Measurements from ENCODE around the gene METRN.
"Not testable (repeated sequence)": the region's sequence is repeated elsewhere in the genome, so short reads cannot be mapped to it uniquely, and the experiment has no call there.

Gene METRN

DNA sequence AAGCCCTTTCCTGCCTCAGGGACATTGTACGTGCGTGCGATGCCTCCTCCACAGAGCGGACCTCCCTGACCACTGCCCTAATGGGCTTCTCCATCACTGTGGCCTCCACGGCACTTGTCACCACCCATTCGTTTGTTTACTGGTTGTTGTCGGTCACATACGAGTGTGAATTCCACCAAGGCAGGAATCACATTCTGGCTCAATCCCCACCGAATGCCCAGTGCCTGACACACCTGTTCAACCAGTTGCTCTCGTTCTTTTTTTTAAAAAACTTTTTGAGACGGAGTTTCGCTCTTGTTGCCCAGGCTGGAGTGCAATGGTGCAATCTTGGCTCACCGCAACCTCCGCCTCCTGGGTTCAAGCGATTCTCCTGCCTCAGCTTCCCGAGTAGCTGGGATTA is 23.7 kb upstream of the METRN start:
- DNase-seq (ENCODE audit: low spot score) = not testable (repeated sequence)

GRCh38 chr16:692356-693108 is 22.4 kb upstream of the METRN start:
- DNase-seq (ENCODE audit: low spot score) = no peak

DNA sequence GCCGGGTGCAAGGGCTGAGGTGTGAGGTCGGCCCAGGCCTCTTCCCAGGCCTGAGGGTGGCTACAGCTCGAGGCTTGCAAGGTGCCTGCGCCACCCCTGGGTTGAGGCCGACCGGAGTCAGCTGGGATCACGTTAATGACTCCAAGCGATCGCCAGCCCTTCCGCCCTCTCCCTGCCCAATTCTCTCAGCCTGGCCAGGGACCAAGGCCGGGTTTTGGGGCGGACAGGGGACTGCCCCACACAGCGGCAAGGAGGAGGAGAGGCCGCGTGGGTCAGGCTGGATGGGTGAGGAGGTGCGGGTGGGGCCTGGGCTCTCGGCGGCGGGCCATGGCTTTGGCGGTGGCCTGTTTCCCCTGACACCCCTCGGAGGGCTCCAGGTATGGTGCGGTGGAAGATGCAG is 21.6 kb upstream of the METRN start:
- DNase-seq (ENCODE audit: low spot score) = no peak

GRCh38 chr16:693766-694165 is 21.2 kb upstream of the METRN start:
- DNase-seq (ENCODE audit: low spot score) = no peak

DNA sequence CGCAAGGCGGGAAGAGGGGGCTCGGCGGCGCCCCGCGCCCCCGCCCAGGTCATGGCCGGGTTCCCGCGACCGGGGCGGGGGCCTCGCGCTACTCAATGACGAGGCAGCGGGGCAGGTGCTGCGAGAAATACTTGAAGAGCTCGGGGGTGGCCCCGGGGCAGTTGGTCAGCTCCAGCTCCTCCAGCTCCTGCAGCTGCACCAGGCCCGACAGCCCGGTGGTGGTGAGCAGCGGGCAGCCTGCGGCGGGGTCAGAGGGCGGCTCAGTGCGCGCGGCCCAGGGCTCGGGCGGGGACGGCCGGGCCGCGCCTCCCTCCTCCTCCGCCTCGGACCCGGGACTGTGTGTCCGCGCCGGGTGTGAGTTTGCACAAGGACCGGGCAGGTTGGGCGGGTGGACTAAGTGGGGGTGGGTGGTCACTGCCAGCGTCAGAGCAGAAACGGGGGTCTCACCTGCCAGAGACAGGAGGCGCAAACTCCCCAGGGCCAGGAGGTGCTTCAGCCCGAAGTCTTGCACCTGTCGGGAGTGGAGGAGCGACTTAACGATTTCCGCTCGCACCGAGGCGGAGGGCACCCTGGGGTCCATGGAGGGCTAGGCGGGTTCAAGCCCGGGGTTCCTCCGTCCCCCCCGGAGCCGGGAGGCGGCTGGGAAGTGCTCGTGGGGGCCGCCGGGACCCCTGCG is 20.6 kb upstream of the METRN start:
- DNase-seq (ENCODE audit: low spot score) = no peak

DNA sequence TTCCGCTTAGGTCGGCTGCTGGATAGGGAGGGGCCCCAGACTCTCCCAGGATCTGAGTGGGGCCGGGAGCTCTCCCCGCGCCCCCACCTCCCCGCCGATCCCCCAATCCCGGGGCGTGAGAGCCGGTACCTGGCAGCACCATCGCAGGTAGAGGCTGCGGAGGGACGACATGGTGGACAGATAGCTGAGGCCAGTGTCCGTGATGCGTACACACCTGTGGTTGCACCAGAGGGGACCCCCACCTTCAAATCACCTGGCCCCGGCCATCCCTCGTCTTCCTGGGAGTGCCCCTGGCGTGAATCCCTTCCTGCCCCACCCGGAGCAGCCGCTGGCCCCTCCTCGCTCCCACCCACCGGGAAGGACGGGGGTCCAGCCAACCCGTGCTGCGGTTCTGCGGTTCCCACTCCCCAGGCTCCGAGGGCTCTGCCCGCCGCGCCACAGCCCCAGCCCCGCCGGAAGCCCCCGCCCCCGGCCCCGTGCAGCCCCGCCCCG is 20.0 kb upstream of the METRN start:
- DNase-seq (ENCODE audit: low spot score) = no peak

- DNase-seq (ENCODE audit: low spot score) = no peak
Measured at GRCh38 chr16:695355-696089, 19.4 kb upstream of the METRN start.

DNA sequence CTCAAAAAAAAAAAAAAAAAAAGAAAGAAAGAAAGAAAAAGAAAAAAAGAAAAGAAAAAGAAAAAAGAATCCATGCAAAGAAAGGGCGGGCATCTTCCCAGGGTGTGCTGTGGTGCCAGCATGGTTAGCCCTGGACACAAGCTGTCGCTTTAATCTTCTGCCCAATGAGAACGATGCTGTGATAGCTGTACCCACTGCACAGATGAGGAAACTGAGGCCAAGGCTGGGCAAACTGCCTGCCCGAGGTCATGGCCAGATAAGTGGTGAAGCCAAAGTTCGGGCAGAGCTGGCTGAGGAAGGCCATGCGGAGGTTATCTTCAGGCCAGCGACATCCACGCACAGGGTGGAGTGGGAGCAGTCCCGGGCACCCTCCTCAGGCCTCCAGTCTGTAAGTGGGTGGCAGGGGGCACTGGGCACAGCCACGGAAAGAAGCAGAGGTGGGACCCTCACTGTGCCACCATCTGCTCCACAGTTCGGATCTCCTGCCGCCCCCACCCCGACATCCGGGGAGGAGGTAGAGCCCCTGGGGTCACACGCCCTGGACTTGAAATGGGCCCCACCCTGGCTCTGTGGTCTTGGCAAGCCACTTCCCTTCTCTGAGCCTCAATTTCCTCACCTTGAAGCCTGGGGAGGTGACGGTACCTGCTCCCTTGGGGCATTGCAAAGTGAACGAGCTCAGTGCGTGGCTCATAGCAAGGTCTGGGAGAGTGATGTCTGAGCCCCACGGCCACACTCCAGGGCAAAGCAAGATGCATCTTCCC is 15.8 kb upstream of the METRN start:
- no peak for DNase-seq (ENCODE audit: low spot score)

DNA sequence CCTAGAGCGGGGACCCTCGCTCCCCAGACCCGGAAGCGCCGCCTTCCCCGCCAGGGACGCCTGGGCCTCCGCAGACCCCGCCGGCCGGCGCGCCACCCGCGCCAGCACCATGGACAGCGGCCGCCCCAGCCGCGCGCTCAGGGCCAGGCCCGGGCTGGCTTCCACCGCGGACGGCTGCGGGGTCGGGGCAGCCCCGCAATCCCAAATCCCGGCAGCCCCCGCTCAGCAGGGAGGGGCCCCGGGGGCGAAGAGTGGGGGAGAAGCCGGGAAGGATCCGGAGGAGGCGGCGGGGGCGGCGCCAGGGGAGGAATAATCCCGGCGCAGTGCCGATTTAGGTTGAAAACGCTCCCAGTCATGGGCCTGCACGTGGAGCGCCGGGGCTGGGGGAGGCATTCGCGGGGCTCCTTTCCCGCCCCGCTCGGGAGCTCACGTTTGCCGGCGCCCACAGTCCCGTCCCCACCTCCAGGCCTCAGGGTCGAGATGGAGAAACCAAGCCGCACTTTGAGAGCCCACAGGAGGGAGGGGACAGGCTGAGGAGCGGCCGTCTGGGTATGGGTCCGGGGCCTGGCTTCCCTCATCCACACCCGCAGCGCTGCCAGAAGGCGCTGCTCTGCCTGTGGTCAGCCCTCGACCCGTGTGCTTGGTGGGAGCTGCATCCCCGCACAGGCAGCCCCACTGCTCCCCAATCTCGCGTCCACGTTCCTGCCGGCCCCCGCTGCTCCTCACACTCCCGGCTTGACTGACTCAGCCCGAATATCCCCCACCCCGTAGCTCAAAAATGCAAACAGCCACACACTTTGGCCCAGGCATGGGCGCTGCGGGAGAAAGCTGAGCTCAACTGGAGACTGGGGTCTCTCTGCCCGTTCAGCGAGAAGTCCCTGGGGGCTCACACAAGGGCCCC is 14.0 kb upstream of the METRN start:
- DNase-seq (ENCODE audit: low spot score) = no peak

DNA sequence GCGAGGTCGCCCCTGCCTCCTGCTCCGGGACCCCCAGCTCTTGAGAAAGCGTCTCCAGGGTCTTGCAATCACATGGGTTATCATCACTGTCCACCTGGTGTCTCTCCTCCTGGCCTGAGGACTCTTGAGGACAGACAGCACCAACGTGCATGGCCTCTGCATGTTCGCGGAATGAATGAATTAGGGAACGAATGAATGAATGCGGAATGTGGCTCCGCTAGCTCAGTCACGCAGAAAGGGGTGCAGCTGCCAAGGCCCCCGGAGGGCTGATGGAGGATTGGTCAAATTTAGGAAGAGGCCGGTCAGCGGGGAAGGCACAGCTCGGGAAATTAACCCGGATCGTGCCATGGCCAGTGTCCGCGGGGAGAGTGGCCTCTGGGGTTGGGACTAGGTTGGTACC is 12.6 kb upstream of the METRN start:
- no peak for DNase-seq (ENCODE audit: low spot score)

- no peak for DNase-seq (ENCODE audit: low spot score)
Measured at GRCh38 chr16:703406-703805, 11.5 kb upstream of the METRN start.

DNA sequence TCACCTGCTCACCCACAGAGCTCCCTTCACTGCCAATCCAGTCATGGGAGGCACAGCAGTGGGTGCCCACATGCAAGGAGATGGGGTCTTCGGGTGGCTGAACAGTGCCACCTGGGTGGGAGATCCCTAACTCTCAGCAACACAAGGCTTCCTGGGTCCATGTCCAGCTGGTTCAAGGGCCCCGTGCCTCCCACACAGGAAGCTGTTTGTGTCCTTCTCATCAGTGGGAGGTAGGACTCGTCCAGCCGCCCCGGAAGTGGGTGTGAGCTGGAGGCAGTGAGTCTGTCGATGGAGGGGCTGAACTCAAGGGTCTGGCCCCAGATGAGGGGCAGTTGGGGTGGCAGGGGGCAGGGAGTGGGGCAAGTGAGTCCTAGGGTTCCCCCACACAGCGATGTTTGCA is 10.9 kb upstream of the METRN start:
- DNase-seq (ENCODE audit: low spot score) = no peak

DNA sequence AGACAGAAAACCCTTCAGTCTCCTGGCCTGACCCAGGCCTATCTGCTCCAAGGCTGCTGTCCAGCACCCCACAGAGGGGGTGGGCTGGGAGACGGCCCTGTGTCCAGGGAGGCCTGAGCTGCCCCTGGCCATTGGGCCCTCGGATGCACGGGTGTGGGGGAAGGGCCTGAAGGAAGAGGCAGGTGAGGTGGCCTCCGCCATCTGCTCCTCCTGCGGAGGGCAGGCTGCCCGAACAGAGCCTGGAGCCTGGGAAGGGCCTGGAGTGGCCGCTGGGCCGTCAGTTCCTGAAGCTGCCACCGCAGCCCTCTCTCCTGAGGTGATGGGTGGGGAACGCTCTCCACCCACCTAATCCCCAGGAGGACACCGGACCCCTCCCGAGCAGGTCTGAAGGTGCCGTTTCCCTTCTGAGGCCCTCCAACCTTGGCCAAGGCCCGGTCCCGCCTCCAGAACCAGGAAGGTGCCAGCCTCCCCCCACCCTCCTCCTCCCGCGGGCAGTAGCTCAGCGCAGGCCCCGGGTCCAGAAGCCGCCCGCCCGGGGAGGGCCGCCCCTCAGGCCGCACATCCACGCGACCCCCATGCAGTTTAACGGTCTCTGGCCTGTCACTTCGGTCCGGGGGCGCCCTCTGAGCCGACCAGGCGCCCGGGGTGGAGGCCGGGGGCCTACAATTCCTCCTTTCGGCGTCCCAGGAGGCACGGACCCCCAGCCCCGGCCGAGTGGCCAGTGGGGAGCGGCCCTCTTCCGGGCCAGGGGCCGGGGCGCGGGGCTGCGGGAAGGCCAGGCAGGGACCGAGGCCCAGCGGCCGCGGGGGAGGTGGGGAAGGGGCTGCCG is 10.2 kb upstream of the METRN start:
- no peak for DNase-seq (ENCODE audit: low spot score)

GRCh38 chr16:705431-706188 is 9.3 kb upstream of the METRN start, which contains the start of gene FBXL16:
FBXL16 (minus strand) TSS chr16:705801; CDS start chr16:697405, 8,396 bp downstream.
- no peak for DNase-seq (ENCODE audit: low spot score)

DNA sequence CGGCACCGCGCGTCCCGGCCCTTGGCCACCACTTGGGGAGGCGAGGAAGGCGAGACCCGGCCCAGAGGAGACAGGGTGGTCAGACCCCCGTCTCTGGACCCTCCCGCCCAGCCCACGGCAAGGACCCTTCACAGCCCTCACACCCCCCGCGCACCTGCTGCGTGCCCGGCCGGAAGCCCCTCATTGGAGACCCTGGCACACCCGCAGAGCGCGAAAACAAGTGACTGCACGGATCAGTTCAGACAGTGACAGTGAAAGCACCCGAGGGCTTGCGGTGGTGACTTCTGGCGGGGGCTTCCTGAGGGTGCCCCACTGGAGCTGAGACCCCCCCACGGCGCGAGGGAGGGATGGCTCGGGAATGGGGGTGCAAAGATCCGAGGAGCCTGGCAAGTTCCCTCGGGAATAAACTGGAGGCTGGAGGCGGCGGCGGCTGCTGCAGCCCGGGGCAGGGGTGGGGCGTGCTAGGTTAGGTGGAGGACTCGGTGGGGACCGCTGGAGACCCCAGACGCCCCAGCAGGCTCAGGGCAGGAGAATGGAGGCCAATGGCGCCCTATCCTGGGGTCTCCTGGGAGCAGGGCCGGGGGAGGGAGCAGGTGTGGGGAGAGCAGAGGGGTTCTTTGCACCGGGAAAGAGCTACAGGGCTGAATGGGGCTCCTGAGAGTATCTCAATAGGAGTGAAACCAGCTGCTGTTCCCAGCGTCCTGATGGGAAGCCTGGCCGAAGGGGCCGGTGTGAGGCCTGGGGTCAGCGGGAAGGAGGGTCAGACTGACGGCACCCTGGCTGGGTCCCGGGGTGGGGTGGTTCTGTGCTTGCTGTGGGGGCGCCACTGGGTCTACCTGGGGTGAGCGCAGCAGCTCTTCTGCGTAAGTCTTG is 8.5 kb upstream of the METRN start:
- no peak for DNase-seq (ENCODE audit: low spot score)

DNA sequence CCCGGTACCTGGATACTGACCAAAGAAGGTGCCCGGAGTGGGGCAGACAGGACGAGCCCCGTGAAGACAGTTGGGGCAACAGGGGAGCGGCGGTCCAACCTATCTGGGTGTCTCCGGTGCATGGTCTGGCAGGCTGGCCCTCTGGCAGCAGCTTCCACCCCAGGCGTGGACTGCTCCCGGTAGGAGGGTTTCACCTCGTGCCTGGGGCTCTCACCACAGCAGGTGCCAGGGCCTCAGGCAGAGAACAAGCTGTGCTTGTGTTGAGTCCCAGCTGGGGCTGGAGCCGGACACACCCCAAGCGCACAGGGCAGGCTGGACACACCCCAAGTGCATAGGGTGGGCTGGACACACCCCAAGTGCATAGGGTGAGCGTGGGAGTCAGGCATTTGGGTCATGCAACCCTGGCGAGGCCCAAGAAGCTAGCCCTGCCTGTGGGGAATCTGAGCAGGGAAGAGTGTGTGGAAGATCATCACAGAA is 7.8 kb upstream of the METRN start:
- no peak for DNase-seq (ENCODE audit: low spot score)

GRCh38 chr16:708019-708418 is 6.9 kb upstream of the METRN start:
- DNase-seq (ENCODE audit: low spot score) = no peak

- no peak for DNase-seq (ENCODE audit: low spot score)
Measured at GRCh38 chr16:708959-709358, 6.0 kb upstream of the METRN start.
